Neural cell (in vitro differentiated cells): ENCODE results near the gene HIPK4. TPM values are rescaled to one million over a fixed set of nuclear protein-coding genes. Genes with fewer than 3 reads are reported as not detected.

Source experiments
- H2AFZ ChIP-seq: fragments of 200-600, 300-800 bp; sonication (generic), shearing (Covaris generic); 2 replicates; pipeline ENCODE4 v1.6.0; 2014; ENCODE audit warnings: low read depth, mild to moderate bottlenecking, antibody characterized with exemption, low read length, moderate library complexity
- H3F3A ChIP-seq: fragments of 200-600 bp; shearing (Covaris generic); 2 replicates; pipeline ENCODE4 v1.6.1; 2016; ENCODE audit warnings: mild to moderate bottlenecking, moderate library complexity, mixed read lengths, antibody characterized with exemption, low read length; ENCODE audit not compliant: insufficient read depth, poor library complexity, severe bottlenecking
- H3K27ac ChIP-seq: fragments of 200-600, 300-800 bp; sonication (generic), shearing (Covaris generic); 2 replicates; pipeline ENCODE4 v1.5.1; 2014; ENCODE audit warnings: mild to moderate bottlenecking, low read length, moderate library complexity
- H3K27me3 ChIP-seq: fragments of 300-800, 200-600 bp; sonication (generic), shearing (Covaris generic); 2 replicates; pipeline ENCODE4 v1.6.0; 2014; ENCODE audit warnings: mild to moderate bottlenecking, low read depth, low read length, moderate library complexity; ENCODE audit not compliant: insufficient read depth
- H3K36me3 ChIP-seq: fragments of 300-800, 200-600 bp; sonication (generic), shearing (Covaris generic); 2 replicates; pipeline ENCODE4 v1.5.1; 2014; ENCODE audit warnings: mild to moderate bottlenecking, antibody characterized with exemption, low read length, moderate library complexity; ENCODE audit not compliant: insufficient read depth
- H3K4me2 ChIP-seq: fragments of 300-800, 200-600 bp; sonication (generic), shearing (Covaris generic); 2 replicates; pipeline ENCODE4 v1.6.0; 2014; ENCODE audit warnings: mild to moderate bottlenecking, low read length
- H3K4me3 ChIP-seq: fragments of 300-800, 200-600 bp; sonication (generic), shearing (Covaris generic); 2 replicates; pipeline ENCODE4 v1.5.1; 2014; ENCODE audit warnings: mild to moderate bottlenecking, low read length, moderate library complexity
- H3K79me2 ChIP-seq: fragments of 200-600 bp; shearing (Covaris generic); replicated peaks from 2 replicates; pipeline ENCODE4 v1.6.0; 2014; ENCODE audit warnings: mild to moderate bottlenecking, low read length, moderate library complexity; ENCODE audit not compliant: insufficient read depth
- H3K9ac ChIP-seq: fragments of 300-800, 200-600 bp; sonication (generic), shearing (Covaris generic); 2 replicates; pipeline ENCODE4 v1.6.1; 2016; ENCODE audit warnings: mild to moderate bottlenecking, low read length, mixed read lengths
- H3K9me2 ChIP-seq: fragments of 200-600 bp; shearing (Covaris generic); 2 replicates; pipeline ENCODE4 v1.6.1; 2016; ENCODE audit warnings: mild to moderate bottlenecking, low read length, mixed read lengths; ENCODE audit not compliant: insufficient read depth
- H3K9me3 ChIP-seq: fragments of 200-600, 300-800 bp; sonication (generic), shearing (Covaris generic); 2 replicates; pipeline ENCODE4 v1.6.1; 2016; ENCODE audit warnings: mild to moderate bottlenecking, mixed run types, low read length, moderate library complexity, mixed read lengths
- H4K20me1 ChIP-seq: fragments of 200-600 bp; shearing (Covaris generic); 2 replicates; pipeline ENCODE4 v1.6.1; 2016; ENCODE audit warnings: mild to moderate bottlenecking, mixed run types; ENCODE audit not compliant: insufficient read depth
- CTCF ChIP-seq: fragments of 450-650 bp; IDR thresholded peaks from 2 replicates; pipeline ENCODE4 v1.5.1; 2014; ENCODE audit warnings: antibody characterized with exemption, mild to moderate bottlenecking, moderate library complexity; ENCODE audit not compliant: poor library complexity, severe bottlenecking
- EP300 ChIP-seq: fragments of 450-650 bp; conservative IDR thresholded peaks from 2 replicates; pipeline ENCODE4 v1.6.1; 2014; ENCODE audit warnings: antibody characterized with exemption, mild to moderate bottlenecking, moderate library complexity; ENCODE audit not compliant: poor library complexity, severe bottlenecking
- EZH2 ChIP-seq: fragments of 200-600, 300-800 bp; shearing (Covaris generic), sonication (generic); IDR thresholded peaks from 2 replicates; pipeline ENCODE4 v1.6.1; 2014; ENCODE audit warnings: antibody characterized with exemption, low read length, borderline replicate concordance, mild to moderate bottlenecking; ENCODE audit not compliant: insufficient read depth, poor library complexity, severe bottlenecking
- MXI1 ChIP-seq: fragments of 450-650 bp; conservative IDR thresholded peaks from 2 replicates; pipeline ENCODE4 v1.6.1; 2014; ENCODE audit warnings: antibody characterized with exemption, mild to moderate bottlenecking; ENCODE audit not compliant: poor library complexity, severe bottlenecking
- POLR2AphosphoS5 ChIP-seq: IDR thresholded peaks from 2 replicates; pipeline ENCODE4 v1.6.1; 2012
- RAD21 ChIP-seq: fragments of 450-650 bp; conservative IDR thresholded peaks from 2 replicates; pipeline ENCODE4 v1.6.1; 2014; ENCODE audit warnings: antibody characterized with exemption, mild to moderate bottlenecking, moderate library complexity
- TAF1 ChIP-seq: IDR thresholded peaks from 2 replicates; pipeline ENCODE4 v1.6.1; 2012; ENCODE audit warnings: low read depth
- polyA plus RNA-seq: library from polyadenylated mRNA; depleted of rRNA; stranded (reverse); fragments of >200 nt; gene quantifications from 2 replicates; pipeline ENCODE4 v1.2.3, GENCODE V29; 2014
- TF ChIP-seq, protein P1 (sequence below): IDR thresholded peaks from 2 replicates; pipeline ENCODE4 v1.6.1; 2012; ENCODE audit warnings: borderline replicate concordance

The HIPK4 gene
- polyA plus RNA-seq, 1 donor from 2014 or later: not detected

GRCh38 chr19:40360020-40360707, 29.8 kb downstream of the HIPK4 start:
- no peak overlapping the region for H3K4me2 ChIP-seq
- no peak overlapping the region for H3K27ac ChIP-seq
- peaks cover 7% of the 10 kb centered on the region for H3K79me2 ChIP-seq
- no peaks in the 10 kb centered on the region for H3K27me3 ChIP-seq
- H3K9me2 ChIP-seq: no peaks in the 10 kb centered on the region
- H3K36me3 ChIP-seq: no peaks in the 10 kb centered on the region
- H3K9ac ChIP-seq: no peak overlapping the region
- no peak overlapping the region for H3K4me3 ChIP-seq
- H2AFZ ChIP-seq: no peak overlapping the region
- no peaks in the 10 kb centered on the region for H3K9me3 ChIP-seq
- TF ChIP-seq TAF1: no peak
- no peak for TF ChIP-seq EP300
- TF ChIP-seq CTCF: no peak
- TF ChIP-seq EZH2: no peak
- TF ChIP-seq, protein P1, sequence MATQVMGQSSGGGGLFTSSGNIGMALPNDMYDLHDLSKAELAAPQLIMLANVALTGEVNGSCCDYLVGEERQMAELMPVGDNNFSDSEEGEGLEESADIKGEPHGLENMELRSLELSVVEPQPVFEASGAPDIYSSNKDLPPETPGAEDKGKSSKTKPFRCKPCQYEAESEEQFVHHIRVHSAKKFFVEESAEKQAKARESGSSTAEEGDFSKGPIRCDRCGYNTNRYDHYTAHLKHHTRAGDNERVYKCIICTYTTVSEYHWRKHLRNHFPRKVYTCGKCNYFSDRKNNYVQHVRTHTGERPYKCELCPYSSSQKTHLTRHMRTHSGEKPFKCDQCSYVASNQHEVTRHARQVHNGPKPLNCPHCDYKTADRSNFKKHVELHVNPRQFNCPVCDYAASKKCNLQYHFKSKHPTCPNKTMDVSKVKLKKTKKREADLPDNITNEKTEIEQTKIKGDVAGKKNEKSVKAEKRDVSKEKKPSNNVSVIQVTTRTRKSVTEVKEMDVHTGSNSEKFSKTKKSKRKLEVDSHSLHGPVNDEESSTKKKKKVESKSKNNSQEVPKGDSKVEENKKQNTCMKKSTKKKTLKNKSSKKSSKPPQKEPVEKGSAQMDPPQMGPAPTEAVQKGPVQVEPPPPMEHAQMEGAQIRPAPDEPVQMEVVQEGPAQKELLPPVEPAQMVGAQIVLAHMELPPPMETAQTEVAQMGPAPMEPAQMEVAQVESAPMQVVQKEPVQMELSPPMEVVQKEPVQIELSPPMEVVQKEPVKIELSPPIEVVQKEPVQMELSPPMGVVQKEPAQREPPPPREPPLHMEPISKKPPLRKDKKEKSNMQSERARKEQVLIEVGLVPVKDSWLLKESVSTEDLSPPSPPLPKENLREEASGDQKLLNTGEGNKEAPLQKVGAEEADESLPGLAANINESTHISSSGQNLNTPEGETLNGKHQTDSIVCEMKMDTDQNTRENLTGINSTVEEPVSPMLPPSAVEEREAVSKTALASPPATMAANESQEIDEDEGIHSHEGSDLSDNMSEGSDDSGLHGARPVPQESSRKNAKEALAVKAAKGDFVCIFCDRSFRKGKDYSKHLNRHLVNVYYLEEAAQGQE: no peak
- no peaks in the 10 kb centered on the region for H3F3A ChIP-seq
- no peaks in the 10 kb centered on the region for H4K20me1 ChIP-seq

DNA sequence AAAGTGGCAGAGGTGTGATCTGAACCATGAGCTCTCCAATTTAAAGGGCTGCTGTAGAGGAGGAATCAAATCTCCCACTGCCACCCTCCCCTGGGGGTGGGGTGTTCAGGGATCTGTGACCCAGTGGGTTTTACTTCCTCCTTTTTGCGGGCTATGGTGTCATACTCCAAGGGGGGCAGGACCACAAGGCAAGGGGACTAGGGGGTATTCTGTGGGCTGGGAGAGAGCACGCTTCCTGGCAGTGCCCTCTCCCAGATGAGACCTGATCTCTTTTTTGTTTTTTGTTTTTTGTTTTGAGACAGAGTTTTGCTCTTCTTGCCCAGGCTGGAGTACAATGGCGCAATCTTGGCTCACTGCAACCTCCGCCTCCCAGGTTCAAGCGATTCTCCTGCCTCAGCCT, 31.2 kb downstream of the HIPK4 start:
- TF ChIP-seq EZH2: no peak
- no peak for TF ChIP-seq RAD21
- no peak for TF ChIP-seq MXI1
- H4K20me1 ChIP-seq: no peaks in the 10 kb centered on the region
- H3K9me2 ChIP-seq: no peaks in the 10 kb centered on the region
- no peak overlapping the region for H3K27ac ChIP-seq
- no peaks in the 10 kb centered on the region for H3K36me3 ChIP-seq
- H3K79me2 ChIP-seq: peaks cover 4% of the 10 kb centered on the region
- H3F3A ChIP-seq: no peaks in the 10 kb centered on the region
- no peak overlapping the region for H3K4me2 ChIP-seq
- H3K9ac ChIP-seq: no peak overlapping the region
- no peaks in the 10 kb centered on the region for H3K9me3 ChIP-seq
- no peak overlapping the region for H3K4me3 ChIP-seq
- H3K27me3 ChIP-seq: no peaks in the 10 kb centered on the region
- no peak overlapping the region for H2AFZ ChIP-seq

DNA sequence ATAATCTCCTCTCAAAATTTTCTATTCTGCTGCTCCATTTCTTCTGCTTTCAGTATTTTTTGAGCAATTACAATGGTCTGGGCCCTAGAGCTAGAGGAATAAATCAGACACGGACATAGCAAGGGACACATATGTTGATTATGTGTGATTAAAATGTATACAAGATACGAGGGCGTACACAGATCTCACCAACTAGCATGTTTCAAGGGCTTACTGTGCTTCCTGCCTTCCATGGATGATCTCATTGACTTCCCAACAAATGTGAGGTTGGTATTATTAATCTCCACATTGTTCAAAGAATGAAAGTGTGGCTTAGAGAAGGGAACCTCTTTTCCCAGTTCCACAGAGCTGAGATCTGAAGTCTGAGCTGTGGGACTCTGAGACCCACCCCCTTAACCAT, 32.3 kb downstream of the HIPK4 start:
- Histone ChIP-seq H3K27ac (no peak overlapping the region), H3K4me3 (no peak overlapping the region), H3K4me2 (no peak overlapping the region), H3K9ac (no peak overlapping the region), H3K9me2 (no peaks in the 10 kb centered on the region), H4K20me1 (no peaks in the 10 kb centered on the region), H3K36me3 (no peaks in the 10 kb centered on the region), H3F3A (no peaks in the 10 kb centered on the region), H2AFZ (no peak overlapping the region), H3K79me2 (peaks cover 4% of the 10 kb centered on the region), H3K27me3 (no peaks in the 10 kb centered on the region), H3K9me3 (no peaks in the 10 kb centered on the region)
- TF ChIP-seq EZH2: no peak
- no peak for TF ChIP-seq EP300
- no peak for TF ChIP-seq CTCF
- TF ChIP-seq TAF1: no peak
- no peak for TF ChIP-seq POLR2AphosphoS5
- TF ChIP-seq, protein P1: no peak
- TF ChIP-seq MXI1: no peak
